Urothelium cell line (cell line): ENCODE data around the gene TMEM151A.
A peak's percentile ranks its signal among the peaks of the same experiment; 100 is the strongest.

Source experiments
- DNase-seq: peaks from one replicate; pipeline ENCODE4 v3.0.0; 2011; ENCODE audit warnings: low spot score, mixed read lengths
- FAIRE-seq: peaks from 2 replicates; lab custom pipeline; 2011; peaks lifted over from hg19 to GRCh38; lab: Jason Lieb, UNC

Gene TMEM151A

GRCh38 chr11:66334605-66335442, 43.1 kb downstream of the TMEM151A start:
- DNase-seq (no peak), FAIRE-seq (no peak)

- peak; percentile 55 for DNase-seq
- peak; percentile 52 for FAIRE-seq
Observed at GRCh38 chr11:66335531-66336233, 44.0 kb downstream of the TMEM151A start.

DNA sequence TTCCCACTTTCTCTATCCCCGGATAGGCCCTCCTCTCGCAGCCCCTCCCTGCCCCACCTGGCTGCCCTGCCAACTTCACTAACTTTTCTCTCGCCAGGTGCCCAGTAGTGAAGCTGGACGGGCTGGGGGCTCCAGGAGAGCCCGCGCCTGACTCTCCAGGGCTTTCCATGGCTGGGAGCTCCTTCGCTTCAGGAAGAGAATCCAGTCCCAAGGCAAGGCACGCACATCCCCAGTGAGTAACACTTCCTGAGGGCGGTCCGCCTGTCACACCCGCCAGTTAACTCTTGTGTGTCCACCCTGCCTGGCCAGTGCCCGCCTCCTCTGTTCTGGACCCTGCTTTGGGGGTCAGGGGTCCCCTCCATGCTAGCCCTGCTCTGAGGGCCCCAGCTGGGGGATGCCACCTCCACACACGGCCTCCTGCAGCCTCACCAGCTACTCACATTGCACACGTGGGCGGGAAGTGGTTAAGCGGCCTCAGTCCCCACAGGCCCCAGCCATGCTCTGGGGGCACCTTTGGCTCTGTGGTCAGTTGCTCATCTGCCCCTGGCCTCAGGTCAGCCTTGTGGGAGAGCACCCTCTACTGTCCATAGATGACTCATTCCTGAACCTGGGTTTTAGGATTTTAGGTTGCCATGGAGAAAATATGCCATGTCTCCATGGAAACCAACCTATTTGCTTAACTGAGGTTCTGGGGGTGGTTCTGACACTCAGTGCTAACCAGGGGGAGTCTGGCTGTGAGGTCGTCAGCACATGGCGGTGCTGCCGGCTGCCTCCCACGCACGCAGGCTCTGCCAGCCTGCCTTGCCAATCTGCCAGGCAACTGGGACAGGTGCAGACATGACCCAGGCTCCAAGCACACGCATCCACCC, 44.8 kb downstream of the TMEM151A start, which contains the start of gene RIN1:
TSS of gene RIN1 (minus strand) at position 201 of the 869 bp plus-strand sequence. CDS start at position 169, 32 bp downstream.
- DNase-seq: peak; percentile 86
- peak; percentile 95 for FAIRE-seq

DNA sequence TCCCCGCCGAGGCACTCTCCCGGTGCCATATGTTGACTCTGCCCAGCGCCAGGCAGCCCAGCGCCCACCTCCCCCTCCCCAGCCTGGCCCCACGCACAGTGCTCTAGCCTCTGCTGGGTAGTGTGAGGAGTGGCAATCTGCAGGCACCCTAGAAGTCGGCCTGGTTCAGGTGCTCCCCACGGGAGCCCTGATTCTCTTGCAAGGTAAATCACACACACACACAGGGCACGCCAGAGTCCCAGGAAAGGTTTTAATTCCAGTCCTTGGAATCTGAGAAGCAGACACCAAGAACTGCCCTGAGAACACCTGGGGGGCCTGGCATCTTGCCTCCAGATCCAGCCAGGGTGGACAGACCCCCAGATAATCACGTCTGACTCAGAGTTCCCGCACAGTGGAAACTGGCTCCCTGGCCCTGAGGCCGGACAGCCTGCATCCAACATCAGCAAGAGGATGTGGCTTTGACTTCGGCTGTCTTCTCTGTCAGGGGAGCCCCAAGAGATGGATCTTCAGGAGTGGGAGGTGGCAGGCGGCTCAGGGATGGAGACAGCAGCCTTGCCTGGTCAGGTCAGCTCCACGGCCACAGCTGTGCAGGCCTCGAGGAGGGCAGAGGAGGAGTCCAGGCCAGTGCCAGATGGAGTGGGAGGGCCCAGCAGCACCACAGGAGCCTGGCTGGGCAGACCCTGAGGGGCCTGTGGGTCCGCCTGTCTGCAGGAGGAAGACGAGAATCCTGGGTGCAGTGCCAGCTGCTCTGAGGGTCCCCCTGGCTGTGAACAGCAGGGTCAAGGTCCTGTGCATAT, 45.6 kb downstream of the TMEM151A start:
- FAIRE-seq (peak; percentile 76), DNase-seq (no peak)

- FAIRE-seq (no peak), DNase-seq (no peak)
Observed at GRCh38 chr11:66338276-66339161, 46.8 kb downstream of the TMEM151A start.

- FAIRE-seq (no peak), DNase-seq (no peak)
Observed at GRCh38 chr11:66339162-66339675, 47.5 kb downstream of the TMEM151A start.

GRCh38 chr11:66339686-66340483, 48.2 kb downstream of the TMEM151A start:
- no peak for FAIRE-seq
- no peak for DNase-seq

- FAIRE-seq (no peak), DNase-seq (no peak)
Observed at GRCh38 chr11:66340596-66341501, 49.2 kb downstream of the TMEM151A start.

DNA sequence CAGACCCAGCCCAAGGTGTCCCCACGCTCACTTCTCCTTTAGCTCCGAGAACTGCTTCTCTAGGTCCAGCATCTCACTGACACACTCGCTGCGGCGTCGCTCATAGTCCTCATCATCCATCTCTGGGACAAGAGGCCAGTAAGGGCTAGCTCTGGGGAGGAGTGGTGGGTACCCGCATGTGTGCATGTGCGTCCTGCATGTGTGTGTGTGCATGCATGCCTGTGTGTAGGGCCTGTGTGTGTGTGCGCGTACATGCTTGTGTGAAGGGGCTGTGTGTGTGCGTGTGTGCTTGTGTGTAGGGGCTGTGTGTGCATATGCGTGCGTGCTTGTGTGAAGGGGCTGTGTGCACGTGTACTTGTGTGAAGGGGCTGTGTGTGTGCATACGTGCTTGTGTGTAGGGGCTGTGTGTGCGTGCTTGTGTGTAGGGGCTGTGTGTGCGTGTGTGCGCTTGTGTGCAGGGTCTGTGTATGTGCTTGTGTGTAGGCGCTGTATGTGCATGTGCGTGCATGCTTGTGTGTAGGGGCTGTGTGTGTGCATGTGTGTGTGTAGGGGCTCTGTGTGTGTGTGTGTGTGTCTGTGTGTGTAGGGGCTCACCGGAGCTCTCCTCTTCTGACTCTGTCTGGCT, 49.9 kb downstream of the TMEM151A start:
- FAIRE-seq (peak; percentile 75), DNase-seq (no peak)

DNA sequence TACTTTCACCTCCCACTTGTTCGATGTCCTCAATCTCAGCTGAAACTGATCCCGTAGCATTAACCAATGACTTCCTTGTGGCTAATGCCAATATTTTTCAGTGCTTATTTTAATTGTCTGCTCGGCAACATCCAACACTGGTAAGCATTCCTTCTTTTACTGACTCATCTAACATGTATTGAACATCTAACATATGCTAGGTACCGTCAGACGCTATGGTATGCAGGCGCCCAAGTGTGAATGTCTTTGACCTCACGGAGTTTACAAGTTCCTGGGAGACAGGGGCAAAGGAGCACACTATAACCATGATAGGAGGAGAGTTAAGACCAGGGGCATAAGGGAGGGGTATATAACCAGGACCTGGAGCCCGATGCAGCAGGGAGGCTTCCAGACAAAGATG, 51.5 kb downstream of the TMEM151A start:
- FAIRE-seq: no peak
- no peak for DNase-seq

DNA sequence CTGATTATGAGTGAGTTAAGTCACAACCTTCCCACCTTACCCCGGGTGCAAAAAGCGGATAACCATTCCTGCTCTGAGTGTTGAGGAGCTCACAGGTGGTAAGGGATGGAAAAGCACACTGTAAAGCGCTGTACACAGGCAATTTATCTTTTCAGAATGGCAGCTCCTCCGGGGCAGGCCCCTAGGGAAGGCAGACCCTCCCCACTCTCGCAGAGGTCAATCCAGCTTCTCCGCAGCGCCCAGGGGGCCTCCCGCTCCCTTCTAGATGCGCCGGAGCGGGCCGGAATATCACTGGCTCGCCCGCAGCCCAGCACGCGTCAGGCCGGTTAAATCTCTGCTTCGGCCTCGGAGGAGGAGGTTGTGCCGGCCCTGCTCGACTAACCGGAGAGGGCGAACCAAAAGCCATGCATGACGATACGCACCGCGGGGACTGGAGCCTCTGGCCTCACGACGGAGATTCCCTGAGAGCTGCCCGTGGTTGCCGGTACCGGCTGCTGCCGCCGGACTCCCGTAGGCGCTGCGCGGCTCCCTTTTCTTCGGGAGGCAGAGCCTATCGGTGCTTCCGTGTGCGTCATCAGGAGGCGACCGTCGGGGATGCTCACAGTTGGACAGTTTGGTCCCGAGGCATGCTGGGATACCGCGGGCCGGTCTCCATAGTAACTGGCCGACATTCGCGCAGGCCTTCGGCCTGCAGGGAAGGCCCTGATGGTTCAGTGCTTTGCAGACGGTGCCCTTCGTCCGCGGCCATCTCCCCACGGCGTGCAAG, 53.0 kb downstream of the TMEM151A start, which contains the start of gene BRMS1:
TSS of gene BRMS1 (minus strand) at position 555 of the 766 bp plus-strand sequence. CDS start 2,870 bp downstream, outside the sequence.
- FAIRE-seq (no peak), DNase-seq (peak; percentile 95)

DNA sequence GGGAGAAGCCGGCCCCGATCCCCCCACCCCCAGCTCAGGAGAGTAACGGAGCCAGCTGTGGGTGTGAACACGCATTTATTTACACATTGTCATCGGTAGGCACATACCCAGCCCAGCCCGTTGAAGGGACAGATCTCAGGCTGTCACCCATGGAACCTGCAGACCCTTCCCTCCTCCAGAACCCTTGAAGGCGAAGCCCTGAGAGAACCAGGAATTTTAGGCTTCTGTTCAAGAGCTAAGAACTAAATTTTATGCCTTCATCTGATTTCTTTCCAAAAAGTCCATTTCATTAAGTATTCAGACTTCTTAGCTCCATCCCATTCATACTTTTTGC, 53.6 kb downstream of the TMEM151A start:
- no peak for DNase-seq
- FAIRE-seq: no peak
